H1 (cell line): ENCODE measurements around the gene RAB11FIP3. TPM values are rescaled to one million over a fixed set of nuclear protein-coding genes. Genes with fewer than 3 reads are reported as not detected.

Source experiments
- BACH1 ChIP-seq: IDR thresholded peaks from 2 replicates; pipeline ENCODE4 v1.6.1; 2012; ENCODE audit warnings: low read length, improper control_type of control experiment
- BRCA1 ChIP-seq: IDR thresholded peaks from 2 replicates; pipeline ENCODE4 v1.6.1; 2012; ENCODE audit warnings: low read depth, low read length, improper control_type of control experiment
- EP300 ChIP-seq, 2 experiments: IDR thresholded peaks; 1 replicate in 1 of 2; 2 replicates in 1 of 2; pipeline ENCODE4 v1.6.1; 2011 to 2012; ENCODE audit warnings: low read depth in 2 of 2, low read length in 2 of 2, mild to moderate bottlenecking in 2 of 2, borderline replicate concordance in 1 of 2, inconsistent platforms in 1 of 2, moderate library complexity in 1 of 2
- FOSL1 ChIP-seq: IDR thresholded peaks from 2 replicates; pipeline ENCODE4 v1.6.1; 2011; ENCODE audit warnings: mild to moderate bottlenecking, low read depth, low read length, moderate library complexity; ENCODE audit not compliant: insufficient read depth
- TAF7 ChIP-seq: optimal IDR thresholded peaks from 2 replicates; pipeline ENCODE3; 2011; ENCODE audit warnings: low read depth, mild to moderate bottlenecking, inconsistent platforms, low read length, moderate library complexity, borderline replicate concordance
- YY1 ChIP-seq: IDR thresholded peaks from 2 replicates; pipeline ENCODE4 v1.6.1; 2011; ENCODE audit warnings: low read depth, mild to moderate bottlenecking, low read length
- polyA plus RNA-seq, 7 experiments: library from polyadenylated mRNA; depleted of rRNA in 3 of 7; stranded (reverse) in 5 of 7; unstranded in 2 of 7; fragments of >200 nt in 5 of 7; fragments of 200-250 nt in 2 of 7; gene quantifications; 1 replicate in 5 of 7; 2 replicates in 1 of 7; 4 replicates in 1 of 7; pipeline versions ENCODE4 v1.2.1 to v1.2.3, GENCODE V29; 2011 to 2013; ENCODE audit warnings: missing spikeins in 2 of 7, mixed read lengths in 2 of 7
- total RNA-seq: library from RNA; stranded (reverse); fragmentation: NEBNext Ultra II Directional; extraction: Animal tissue kit (Norgen Biotek cat#: 25700); gene quantifications from 2 replicates; pipeline ENCODE4 v1.2.1, GENCODE V29; 2021

RAB11FIP3 gene
- total and polyA plus RNA-seq, 2 of the 8 experiments (the other 6 are each of a cell fraction or from before 2014, with no cell fraction given): 9.3 to 35.2 TPM

- TF ChIP-seq EP300 (IDR thresholded peaks at IDR 0.05; ENCODE audit: borderline replicate concordance in 1 of 2, low read depth in 2 of 2, low read length in 2 of 2) (no peak), FOSL1 (no peak), BRCA1 (no peak), YY1 (no peak), TAF7 (no peak), BACH1 (no peak)
Measured at GRCh38 chr16:507996-508395, 82.5 kb downstream of the RAB11FIP3 start (continued).
